Hematopoietic multipotent progenitor cell treated with erythropoietin and hydrocortisone succinate and interleukin-3 and kit ligand, for 6 days (in vitro differentiated cells): ENCODE data around the gene NATD1.

Experiments
- DNase-seq: peaks from one replicate; pipeline ENCODE4 v3.0.0-alpha.2; 2015

NATD1 gene

GRCh38 chr17:21289902-21290571, 36.8 kb upstream of the NATD1 start:
- DNase-seq: peak; percentile 62

GRCh38 chr17:21289175-21289901, 36.1 kb upstream of the NATD1 start:
- no peak for DNase-seq

GRCh38 chr17:21288571-21289017, 35.4 kb upstream of the NATD1 start:
- peak; percentile 53 for DNase-seq

- peak; percentile 98 for DNase-seq
Measured at GRCh38 chr17:21287703-21288449, 34.7 kb upstream of the NATD1 start.

GRCh38 chr17:21286909-21287702, 33.9 kb upstream of the NATD1 start:
- DNase-seq: no peak

GRCh38 chr17:21286066-21286770, 33.0 kb upstream of the NATD1 start:
- DNase-seq: peak; percentile 81

- no peak for DNase-seq
Measured at GRCh38 chr17:21285164-21286065, 32.2 kb upstream of the NATD1 start.

GRCh38 chr17:21284319-21285163, 31.3 kb upstream of the NATD1 start, which contains the start of gene MAP2K3:
TSS of gene MAP2K3 (plus strand) at chr17:21284711. CDS start at chr17:21284921, 210 bp downstream.
- peak; percentile 100 for DNase-seq

GRCh38 chr17:21283482-21284318, 30.5 kb upstream of the NATD1 start:
- peak; percentile 58 for DNase-seq

- no peak for DNase-seq
Measured at GRCh38 chr17:21282850-21283249, 29.6 kb upstream of the NATD1 start.

- DNase-seq: no peak
Measured at GRCh38 chr17:21282231-21282630, 29.0 kb upstream of the NATD1 start.

GRCh38 chr17:21280081-21280518, 26.9 kb upstream of the NATD1 start:
- peak; percentile 94 for DNase-seq

GRCh38 chr17:21279582-21279981, 26.4 kb upstream of the NATD1 start:
- DNase-seq: no peak

GRCh38 chr17:21279198-21279535, 26.0 kb upstream of the NATD1 start:
- no peak for DNase-seq

- DNase-seq: peak; percentile 88
Measured at GRCh38 chr17:21278450-21279197, 25.4 kb upstream of the NATD1 start.

GRCh38 chr17:21277332-21277731, 24.1 kb upstream of the NATD1 start:
- DNase-seq: no peak

GRCh38 chr17:21276264-21276588, 23.0 kb upstream of the NATD1 start:
- DNase-seq: no peak

GRCh38 chr17:21275579-21276263, 22.5 kb upstream of the NATD1 start:
- DNase-seq: peak; percentile 93
